Measurements from ENCODE around the gene TMEM132E.

GRCh38 chr17:34639706-34640425, 60.5 kb downstream of the TMEM132E start:
- TF ChIP-seq CHD1 (IDR thresholded peaks at IDR 0.05; ENCODE audit: low read depth, low read length) (no peak), CTCF (conservative IDR thresholded peaks at IDR 0.05; ENCODE audit: low read depth, low read length) (no peak), POLR2A (IDR thresholded peaks at IDR 0.05; ENCODE audit: low read depth, low read length) (no peak), CEBPB (IDR thresholded peaks at IDR 0.05; ENCODE audit: low read depth, low read length) (no peak), SMC3 (IDR thresholded peaks at IDR 0.05; ENCODE audit: low read depth, low read length) (no peak), MAFK (IDR thresholded peaks at IDR 0.05; ENCODE audit: low read depth, low read length) (no peak), RFX5 (IDR thresholded peaks at IDR 0.05; ENCODE audit: low read depth, low read length) (no peak), USF2 (IDR thresholded peaks at IDR 0.05; ENCODE audit: low read depth, low read length) (no peak), FOS (IDR thresholded peaks at IDR 0.05; ENCODE audit: low read depth, low read length) (no peak), NFE2L2 (IDR thresholded peaks at IDR 0.05; ENCODE audit: low read depth, low read length) (no peak)

Measured in IMR-90 (cell line).